Stimulated activated CD4-positive, alpha-beta T cell treated with anti-CD3 and anti-CD28 coated beads, Interleukin-15, amount 100 ng/mL, for 48 hours (primary cell): Measurements from ENCODE around the gene AGBL1.

ENCODE experiments used
- DNase-seq, 2 donors: peaks; one replicate each; pipeline ENCODE4 v3.0.0-alpha.2; 2020; ENCODE audit warnings: low read depth in 2 of 2

The AGBL1 gene

GRCh38 chr15:86706813-86707212, 627.1 kb downstream of the AGBL1 start:
- no peak for DNase-seq

- no peak for DNase-seq
These were observed 631.8 kb downstream of the AGBL1 start for GRCh38 chr15:86711476-86711875.

GRCh38 chr15:86714241-86714640, 634.6 kb downstream of the AGBL1 start:
- DNase-seq = no peak

- no peak for DNase-seq
These were observed 646.0 kb downstream of the AGBL1 start for GRCh38 chr15:86725628-86726027.

DNA sequence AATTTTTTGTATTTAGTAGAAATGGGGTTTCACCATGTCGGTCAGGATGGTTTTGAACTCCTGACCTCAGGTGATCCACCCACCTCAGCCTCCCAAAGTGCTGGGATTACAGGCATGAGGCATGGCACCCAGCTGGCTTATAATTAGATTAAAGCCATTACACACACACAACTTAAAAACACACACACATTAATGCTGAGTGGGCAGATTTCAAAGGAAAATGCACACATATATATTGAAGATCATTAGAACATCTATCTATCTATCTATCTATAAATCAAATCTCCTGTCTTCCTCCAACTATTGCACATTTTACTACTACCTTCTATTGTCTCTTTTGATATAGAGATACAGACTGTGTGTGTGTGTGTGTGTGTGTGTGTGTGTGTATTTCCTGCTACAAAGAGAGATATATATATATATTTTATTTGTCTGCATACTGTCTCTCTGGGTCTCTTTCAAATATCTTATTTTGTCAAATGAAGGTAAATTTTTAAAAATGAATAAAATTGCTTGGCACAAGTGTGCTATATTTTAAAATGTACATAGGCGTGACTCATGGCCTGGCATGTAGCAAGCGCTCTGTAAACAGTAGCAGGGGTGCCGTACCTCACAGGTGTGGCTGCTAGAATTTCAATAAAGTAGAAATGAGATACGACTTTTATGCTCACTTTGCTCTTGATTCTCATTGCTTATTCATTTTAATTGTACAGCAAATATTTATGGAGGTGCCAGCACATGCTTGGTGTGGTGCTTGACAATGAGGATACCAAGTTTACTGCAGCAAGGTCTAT, 655.8 kb downstream of the AGBL1 start:
- DNase-seq = no peak

GRCh38 chr15:86741917-86742316, 662.2 kb downstream of the AGBL1 start:
- no peak for DNase-seq

GRCh38 chr15:86743283-86743903, 663.7 kb downstream of the AGBL1 start:
- peak; percentile 48 to 61 for DNase-seq

DNA sequence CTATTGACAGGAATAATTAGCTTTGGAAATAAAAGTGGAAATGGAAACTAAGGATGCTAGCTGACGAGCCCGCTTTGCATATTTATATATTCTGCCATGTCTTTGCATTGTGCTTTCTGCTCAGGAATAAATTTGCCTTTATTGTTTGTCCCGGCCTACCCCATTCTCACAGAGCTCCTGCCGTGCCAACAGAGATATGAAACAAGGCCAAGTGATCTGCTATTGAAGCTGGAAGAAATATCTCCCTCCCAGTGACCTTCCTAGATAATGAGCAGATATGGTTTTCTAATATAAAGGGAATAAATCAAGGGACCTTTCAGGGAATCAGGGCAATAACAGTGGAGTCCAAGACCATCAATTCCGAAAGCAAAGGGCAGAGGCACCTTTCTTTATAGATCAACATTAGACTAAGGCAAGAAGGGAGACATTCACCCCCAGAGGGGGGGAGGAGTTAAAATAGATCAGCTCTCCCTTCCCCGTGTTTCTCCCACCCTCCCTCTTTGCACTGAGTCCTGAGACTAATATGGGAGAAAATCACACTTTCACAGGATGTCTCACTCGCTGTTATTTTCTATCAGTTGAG, 664.6 kb downstream of the AGBL1 start:
- no peak for DNase-seq

GRCh38 chr15:86751116-86751515, 671.4 kb downstream of the AGBL1 start:
- DNase-seq = no peak

GRCh38 chr15:86754846-86755245, 675.2 kb downstream of the AGBL1 start:
- no peak for DNase-seq

- DNase-seq = no peak
These were observed 677.0 kb downstream of the AGBL1 start for GRCh38 chr15:86756688-86757087.

GRCh38 chr15:86759800-86760523, 680.3 kb downstream of the AGBL1 start:
- no peak for DNase-seq

GRCh38 chr15:86762874-86763273, 683.2 kb downstream of the AGBL1 start:
- no peak for DNase-seq

GRCh38 chr15:86764021-86764420, 684.4 kb downstream of the AGBL1 start:
- DNase-seq = no peak

DNA sequence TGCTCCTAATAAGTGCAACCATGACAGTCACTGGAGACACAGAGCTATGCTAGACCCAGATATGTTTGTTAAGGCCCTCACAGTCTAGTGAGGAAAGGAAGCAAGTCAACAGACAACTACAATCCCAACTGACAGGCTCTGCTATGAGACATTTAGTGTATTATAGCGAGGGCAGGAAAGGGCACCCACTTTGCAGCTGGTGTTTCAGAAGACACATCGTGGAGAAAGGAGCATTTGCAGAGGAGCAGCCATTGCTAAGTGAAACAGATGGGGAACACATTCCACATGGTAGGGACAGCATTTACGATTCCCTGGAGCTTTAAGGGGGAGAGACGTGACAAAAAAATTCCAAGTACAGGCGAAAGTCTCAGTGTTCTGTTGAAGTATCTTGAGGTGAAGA, 685.6 kb downstream of the AGBL1 start:
- DNase-seq = no peak

DNA sequence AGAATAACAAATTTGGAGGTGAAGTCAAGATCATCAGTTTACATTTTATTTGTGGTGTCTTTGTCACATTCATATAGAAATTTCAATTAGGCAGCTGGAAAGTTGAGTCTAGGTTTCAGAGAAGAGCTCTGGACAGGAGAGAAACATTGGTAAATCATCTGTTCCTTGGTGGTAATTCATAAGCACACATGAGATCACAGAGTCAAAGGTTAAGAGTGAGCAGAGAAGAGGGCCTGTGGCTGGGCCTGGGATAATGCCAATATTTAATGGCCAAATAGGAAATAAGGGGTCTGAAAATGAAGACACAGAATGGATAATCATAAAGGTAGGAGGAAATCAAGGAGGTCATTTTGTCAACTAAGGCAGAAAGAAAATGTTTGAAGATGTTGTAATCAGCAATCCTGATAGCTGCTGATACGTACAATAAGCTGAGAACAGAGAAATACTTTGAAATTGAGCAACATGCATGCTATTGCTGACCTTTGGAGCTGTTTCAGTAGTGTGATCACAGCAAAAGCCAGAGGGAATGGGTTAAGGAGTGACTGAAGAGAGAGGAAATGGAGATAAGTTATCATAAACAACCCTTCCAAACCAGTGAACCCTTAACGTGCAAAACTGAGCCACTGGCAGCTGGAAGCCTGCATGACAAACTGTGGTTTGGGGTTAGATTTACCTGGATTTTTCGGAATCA, 692.8 kb downstream of the AGBL1 start:
- DNase-seq = no peak

DNA sequence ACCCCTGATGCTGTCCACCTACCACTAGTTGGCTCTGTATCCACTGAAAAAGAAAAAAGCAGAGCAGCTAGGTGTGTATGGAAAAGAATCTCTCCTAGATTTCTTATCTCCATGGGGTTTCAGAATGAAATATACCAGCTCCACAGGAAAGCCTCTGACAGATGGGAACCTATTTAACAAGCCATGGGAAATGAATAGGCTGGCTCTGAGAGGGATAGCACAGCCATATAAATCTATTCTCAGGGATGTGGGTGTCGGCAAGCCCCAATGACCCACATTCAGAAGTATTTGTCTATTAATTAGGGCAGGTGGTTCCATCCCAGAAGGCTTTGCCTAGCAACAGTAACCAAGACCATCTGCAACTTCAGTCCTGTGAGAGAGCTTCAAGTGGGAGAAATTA, 694.1 kb downstream of the AGBL1 start:
- DNase-seq = no peak

DNA sequence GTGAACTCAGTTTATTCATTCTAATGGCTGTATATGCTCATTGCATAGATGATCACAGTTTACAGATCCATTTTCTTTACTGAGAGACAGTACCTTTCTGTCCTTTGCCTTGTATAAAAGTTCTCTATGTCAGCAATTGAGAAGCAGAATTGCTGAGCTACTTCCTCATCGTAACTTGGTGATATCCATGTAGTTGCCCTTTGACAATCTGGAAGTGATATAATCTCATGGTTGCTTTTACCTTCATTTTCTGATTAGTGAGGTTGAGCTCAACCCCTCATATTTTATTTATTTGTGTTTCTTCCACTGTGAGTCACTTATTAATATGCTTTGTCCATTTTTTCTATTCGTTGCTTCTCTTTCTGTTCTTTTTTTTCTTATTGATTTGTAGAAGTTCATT, 696.5 kb downstream of the AGBL1 start:
- no peak for DNase-seq

DNA sequence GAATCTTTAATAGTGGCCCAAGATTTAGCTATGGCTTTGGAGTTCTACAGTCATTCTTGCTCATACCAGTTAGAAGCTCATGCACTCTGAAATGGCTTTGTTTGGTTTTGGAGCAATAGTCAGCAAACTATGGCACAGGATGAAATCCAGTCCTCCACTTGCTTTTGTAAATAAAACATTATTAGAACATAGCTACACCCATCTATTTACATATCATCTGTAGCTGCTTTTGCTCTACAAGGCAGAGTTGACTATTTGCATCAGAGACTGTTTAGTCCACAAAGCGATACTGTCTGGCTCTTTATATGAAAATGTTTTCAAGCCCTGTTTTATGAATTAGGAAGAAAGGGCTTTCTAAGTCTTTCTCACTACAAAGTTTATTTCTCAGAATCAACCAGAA, 716.9 kb downstream of the AGBL1 start:
- no peak for DNase-seq

GRCh38 chr15:86797135-86797534, 717.5 kb downstream of the AGBL1 start:
- DNase-seq = no peak

DNA sequence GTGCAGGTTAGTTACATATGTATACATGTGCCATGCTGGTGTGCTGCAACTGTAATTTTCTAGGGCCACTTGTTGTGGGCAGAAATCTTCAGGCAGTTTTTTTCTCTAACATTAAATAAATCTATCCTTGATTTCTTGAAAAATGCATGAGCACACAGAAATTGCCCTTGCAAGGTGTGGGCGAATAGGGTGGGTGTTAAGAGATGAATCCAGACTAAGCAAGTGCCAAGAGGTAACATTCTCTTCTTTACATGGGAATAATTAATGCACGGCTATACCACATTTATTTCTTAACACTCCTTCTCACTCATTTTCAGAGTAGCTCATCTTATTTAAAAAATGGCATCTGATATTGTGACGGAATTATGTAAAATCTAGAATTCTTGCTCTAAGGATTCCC, 719.6 kb downstream of the AGBL1 start:
- no peak for DNase-seq

DNA sequence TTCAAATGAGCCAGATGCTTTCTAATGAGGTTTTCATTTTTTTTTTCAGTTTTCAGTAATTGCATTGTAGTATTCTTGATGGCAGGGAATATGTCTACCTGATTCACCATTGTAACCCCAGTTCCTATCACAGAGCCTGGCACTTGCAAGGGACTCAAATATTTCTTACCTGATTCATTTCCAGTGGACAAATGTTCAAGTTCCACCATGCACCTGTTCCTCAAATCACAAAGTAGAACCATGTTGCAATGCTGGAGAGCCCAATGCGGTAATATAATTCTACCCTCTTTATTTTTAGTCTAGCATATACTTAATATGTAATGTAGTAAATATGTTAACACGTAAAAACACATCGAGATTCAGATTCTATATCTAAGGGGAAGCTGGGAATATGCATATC, 722.6 kb downstream of the AGBL1 start:
- DNase-seq = no peak
